IMR-90 (cell line): ENCODE measurements around the gene UBR7. TPM values are rescaled to one million over a fixed set of nuclear protein-coding genes. Genes with fewer than 3 reads are reported as not detected.
"Not testable (repeated sequence)": the region's sequence is repeated elsewhere in the genome, so short reads cannot be mapped to it uniquely, and the experiment has no call there.

ENCODE experiments used
- ATAC-seq: fragments of 200-7000 bp; cut with Tn5 transposase; 2 replicates; pipeline ENCODE4 v1.9.1; 2020; ENCODE audit warnings: low read depth, mild to moderate bottlenecking, moderate library complexity
- BruUV-seq: library from RNA; stranded (reverse); fragments of 400-500 nt; replicated peaks from 2 replicates; lab custom pipeline; 2021; lab: Mats Ljungman, UMichigan
- CTCF ChIA-PET: fragments of 300-600 bp; formaldehyde crosslinking; extraction: SDS; loops from one replicate; lab custom pipeline; 2021; ENCODE audit warnings: antibody characterized with exemption; lab: Yijun Ruan, JAX
- POLR2A ChIA-PET: fragments of 300-600 bp; sonication (Branson Sonifier 250); formaldehyde crosslinking; loops from one replicate; lab custom pipeline; 2022; ENCODE audit warnings: antibody characterized with exemption; ENCODE audit not compliant: unreplicated experiment; lab: Charles Lee
- DNase-seq: peaks from one replicate; pipeline ENCODE4 v3.0.0; 2013
- H2AFZ ChIP-seq: replicated peaks from 2 replicates; pipeline ENCODE3; 2013; ENCODE audit warnings: low read length, mild to moderate bottlenecking; ENCODE audit not compliant: poor library complexity
- H2AK5ac ChIP-seq: 2 replicates; pipeline ENCODE4 v1.6.1; 2013; ENCODE audit warnings: low read depth, low read length, inconsistent platforms
- H2AK9ac ChIP-seq: replicated peaks from 2 replicates; pipeline ENCODE3; 2013; ENCODE audit warnings: mild to moderate bottlenecking, low read depth, low read length, moderate library complexity; ENCODE audit not compliant: poor library complexity
- H2BK120ac ChIP-seq: 2 replicates; pipeline ENCODE4 v1.6.1; 2013; ENCODE audit warnings: low read depth, low read length, inconsistent platforms
- H2BK15ac ChIP-seq: 3 replicates; pipeline ENCODE4 v1.6.1; 2013; ENCODE audit warnings: low read depth, low read length, inconsistent platforms
- H2BK20ac ChIP-seq: 2 replicates; pipeline ENCODE4 v1.6.1; 2013; ENCODE audit warnings: low read depth, mild to moderate bottlenecking, inconsistent platforms, low read length, moderate library complexity
- H2BK5ac ChIP-seq: 2 replicates; pipeline ENCODE4 v1.6.1; 2013; ENCODE audit warnings: mild to moderate bottlenecking, low read depth, low read length, inconsistent platforms; ENCODE audit not compliant: poor library complexity, severe bottlenecking
- H3K14ac ChIP-seq: replicated peaks from 2 replicates; pipeline ENCODE4 v1.6.1; 2013; ENCODE audit warnings: low read depth, low read length, inconsistent platforms
- H3K18ac ChIP-seq: 2 replicates; pipeline ENCODE4 v1.6.1; 2013; ENCODE audit warnings: low read depth, low read length, control low read depth
- H3K23ac ChIP-seq: 2 replicates; pipeline ENCODE4 v1.6.1; 2013; ENCODE audit warnings: low read depth, low read length, inconsistent platforms
- H3K27ac ChIP-seq: 2 replicates; pipeline ENCODE4 v1.5.1; 2013; ENCODE audit warnings: mild to moderate bottlenecking, control low read depth, low read length; ENCODE audit not compliant: insufficient read depth
- H3K27me3 ChIP-seq: 2 replicates; pipeline ENCODE4 v1.6.1; 2013; ENCODE audit warnings: low read length; ENCODE audit not compliant: control insufficient read depth, insufficient read depth
- H3K36me3 ChIP-seq: 2 replicates; pipeline ENCODE4 v1.6.1; 2013; ENCODE audit warnings: low read length, mixed read lengths; ENCODE audit not compliant: control insufficient read depth, insufficient read depth
- H3K4ac ChIP-seq: 2 replicates; pipeline ENCODE4 v1.6.1; 2013; ENCODE audit warnings: low read depth, low read length, inconsistent platforms
- H3K4me1 ChIP-seq: 2 replicates; pipeline ENCODE4 v1.6.1; 2013; ENCODE audit warnings: low read length, mixed read lengths; ENCODE audit not compliant: control insufficient read depth, insufficient read depth
- H3K4me2 ChIP-seq: 2 replicates; pipeline ENCODE4 v1.6.1; 2013; ENCODE audit warnings: low read depth, mild to moderate bottlenecking, control low read depth, low read length, moderate library complexity
- H3K4me3 ChIP-seq: 2 replicates; pipeline ENCODE4 v1.5.1; 2013; ENCODE audit warnings: low read depth, mild to moderate bottlenecking, control low read depth, low read length, moderate library complexity; ENCODE audit not compliant: insufficient read depth
- H3K56ac ChIP-seq: 2 replicates; pipeline ENCODE4 v1.6.1; 2013; ENCODE audit warnings: low read length, inconsistent platforms; ENCODE audit not compliant: insufficient read depth; ENCODE audit errors: extremely low read depth
- H3K79me1 ChIP-seq, 2 experiments: 2 replicates each; pipeline ENCODE4 v1.6.1; 2013; ENCODE audit warnings: low read length in 2 of 2, inconsistent platforms in 1 of 2, low read depth in 1 of 2
- H3K9ac ChIP-seq: 2 replicates; pipeline ENCODE4 v1.6.1; 2013; ENCODE audit warnings: low read depth, low read length, control low read depth
- H3K9me1 ChIP-seq: 2 replicates; pipeline ENCODE4 v1.6.1; 2013; ENCODE audit warnings: low read length, inconsistent platforms; ENCODE audit not compliant: insufficient read depth
- H3K9me3 ChIP-seq: 2 replicates; pipeline ENCODE4 v1.6.1; 2013; ENCODE audit warnings: low read length; ENCODE audit not compliant: control insufficient read depth, insufficient read depth
- H4K20me1 ChIP-seq: 2 replicates; pipeline ENCODE4 v1.6.1; 2013; ENCODE audit warnings: low read length, inconsistent platforms; ENCODE audit not compliant: insufficient read depth
- H4K5ac ChIP-seq: 2 replicates; pipeline ENCODE4 v1.6.1; 2013; ENCODE audit warnings: mild to moderate bottlenecking, low read depth, low read length, control low read depth
- H4K8ac ChIP-seq, 2 experiments: 2 replicates each; pipeline ENCODE4 v1.6.1; 2013; ENCODE audit warnings: low read depth in 2 of 2, low read length in 2 of 2, control low read depth in 1 of 2, inconsistent platforms in 1 of 2
- H4K91ac ChIP-seq: 2 replicates; pipeline ENCODE4 v1.6.1; 2013; ENCODE audit warnings: low read depth, low read length, inconsistent platforms; ENCODE audit not compliant: insufficient read depth
- WGBS, 2 experiments: methylation state at CpG; one replicate each; pipeline versions ENCODE4 v1.1.5 to v1.1.7; 2013; ENCODE audit warnings: missing lambda C conversion rate in 2 of 2; ENCODE audit not compliant: insufficient read length in 1 of 2; ENCODE audit errors: extremely low coverage in 2 of 2; 5-methylcytosine and 5-hydroxymethylcytosine counted together
- dilution Hi-C: fragments of 300-500 bp; cut with HindIII; formaldehyde crosslinking; loops from one replicate; pipeline ENCODE4 v1.14.3; 2018; ENCODE audit warnings: low sequenced_read_pairs; ENCODE audit not compliant: unreplicated experiment
- in situ Hi-C: fragments of 300-500 bp; cut with MboI; formaldehyde crosslinking; loops from 3 replicates; pipeline ENCODE4 v1.14.3; 2019; ENCODE audit warnings: low sequenced_read_pairs, inconsistent platforms, mixed read lengths
- intact Hi-C: fragments of 100-400 bp; cut with micrococcal nuclease; formaldehyde crosslinking; loops from 2 replicates; pipeline ENCODE4 v1.10.0; 2022
- polyA plus RNA-seq, 3 experiments: library from polyadenylated mRNA; depleted of rRNA; stranded (reverse); fragments of >200 nt; gene quantifications; 2 replicates each; pipeline ENCODE4 v1.2.3, GENCODE V29; 2012; ENCODE audit warnings: low replicate concordance in 1 of 3
- total RNA-seq: library from RNA; depleted of rRNA; stranded (reverse); fragments of >200 nt; gene quantifications from 2 replicates; pipeline ENCODE4 v1.2.3, GENCODE V29; 2012

The UBR7 gene
- total and polyA plus RNA-seq, 2 of the 4 experiments (the other 2 are of a cell fraction), result 24.2 to 29.4 TPM

- H3K9me1 ChIP-seq, H2BK20ac ChIP-seq, H3K18ac ChIP-seq, H3K27ac ChIP-seq, H4K20me1 ChIP-seq, H4K8ac ChIP-seq, H2AFZ ChIP-seq, H3K36me3 ChIP-seq, ATAC-seq, H2BK120ac ChIP-seq, H3K4ac ChIP-seq, DNase-seq, H3K4me1 ChIP-seq, dilution Hi-C loops, H2BK5ac ChIP-seq, H3K9ac ChIP-seq, H3K4me3 ChIP-seq, H3K56ac ChIP-seq, POLR2A ChIA-PET, H3K27me3 ChIP-seq, H3K23ac ChIP-seq, H4K5ac ChIP-seq, BruUV-seq, CTCF ChIA-PET, intact Hi-C loops, H3K14ac ChIP-seq, H3K4me2 ChIP-seq, H4K91ac ChIP-seq, in situ Hi-C loops, H3K9me3 ChIP-seq, H2AK9ac ChIP-seq, H2BK15ac ChIP-seq, H3K79me1 ChIP-seq, H2AK5ac ChIP-seq: not testable (repeated sequence)
- WGBS, 2 experiments, result 40% methylated on average over 1 of the region's 5 CpGs; no CpG with 5 or more reads in 1 of the 2 experiments
Observed at GRCh38 chr14:93174731-93175130, 32.3 kb upstream of the UBR7 start.
